SU-DHL-6 (cell line): Measurements from ENCODE around the gene PPFIBP2.

Experiments used
- H2AFZ ChIP-seq: fragments of 200-600 bp; sonication (generic); 2 replicates; pipeline ENCODE4 v1.6.1; 2014; ENCODE audit warnings: low read depth, mild to moderate bottlenecking, moderate library complexity, mixed read lengths, antibody characterized with exemption, low read length; ENCODE audit not compliant: severe bottlenecking
- H3F3A ChIP-seq: fragments of 200-600 bp; shearing (Covaris generic); 2 replicates; pipeline ENCODE4 v1.6.0; 2016; ENCODE audit warnings: antibody characterized with exemption, mild to moderate bottlenecking; ENCODE audit not compliant: insufficient read depth
- H3K27ac ChIP-seq: fragments of 200-600 bp; sonication (generic); 2 replicates; pipeline ENCODE4 v1.5.1; 2016; ENCODE audit warnings: low read depth, mild to moderate bottlenecking, low read length, moderate library complexity, mixed read lengths
- H3K27me3 ChIP-seq: fragments of 200-600 bp; sonication (generic), shearing (Covaris generic); 2 replicates; pipeline ENCODE4 v1.6.0; 2014; ENCODE audit warnings: mild to moderate bottlenecking, low read length
- H3K36me3 ChIP-seq: fragments of 200-600 bp; sonication (generic); 2 replicates; pipeline ENCODE4 v1.6.1; 2014; ENCODE audit warnings: mild to moderate bottlenecking, low read length, mixed read lengths
- H3K4me2 ChIP-seq: fragments of 300-600, 200-600 bp; shearing (Covaris generic), sonication (generic); 2 replicates; pipeline ENCODE4 v1.6.0; 2014; ENCODE audit warnings: low read length, low read depth, mild to moderate bottlenecking; ENCODE audit not compliant: poor library complexity, severe bottlenecking
- H3K4me3 ChIP-seq: fragments of 200-600 bp; sonication (generic); 2 replicates; pipeline ENCODE4 v1.5.1; 2014; ENCODE audit warnings: antibody characterized with exemption, low read length, mild to moderate bottlenecking, mixed read lengths; ENCODE audit not compliant: insufficient read depth, poor library complexity, severe bottlenecking
- H3K79me2 ChIP-seq: fragments of 200-600 bp; sonication (generic); 2 replicates; pipeline ENCODE4 v1.6.1; 2014; ENCODE audit warnings: mild to moderate bottlenecking, low read length, moderate library complexity; ENCODE audit not compliant: insufficient read depth
- H3K9ac ChIP-seq: fragments of 200-600 bp; sonication (generic); 2 replicates; pipeline ENCODE4 v1.7.0; 2014; ENCODE audit warnings: mild to moderate bottlenecking, low read length
- H3K9me2 ChIP-seq: fragments of 200-600 bp; sonication (generic); replicated peaks from 2 replicates; pipeline ENCODE4 v1.6.1; 2014; ENCODE audit warnings: low read length; ENCODE audit not compliant: insufficient read depth
- H3K9me3 ChIP-seq: fragments of 200-600 bp; sonication (generic); 2 replicates; pipeline ENCODE4 v1.6.1; 2014; ENCODE audit warnings: low read length, mixed read lengths; ENCODE audit not compliant: insufficient read depth
- H4K20me1 ChIP-seq: fragments of 200-600 bp; sonication (generic); 2 replicates; pipeline ENCODE4 v1.6.1; 2014; ENCODE audit warnings: low read depth, mild to moderate bottlenecking, antibody characterized with exemption, low read length, moderate library complexity, mixed read lengths
- CTCF ChIP-seq: fragments of 200-600 bp; sonication (generic); IDR thresholded peaks from one replicate; pipeline ENCODE4 v1.5.1; 2017; ENCODE audit warnings: antibody characterized with exemption, mild to moderate bottlenecking, low read length, moderate library complexity; ENCODE audit not compliant: insufficient read depth, poor library complexity, severe bottlenecking
- EZH2phosphoT487 ChIP-seq: fragments of 200-600 bp; sonication (generic), shearing (Covaris generic); conservative IDR thresholded peaks from 2 replicates; pipeline ENCODE4 v1.6.1; 2018; ENCODE audit warnings: mild to moderate bottlenecking, antibody characterized with exemption, low read length, moderate library complexity, mixed read lengths

Gene PPFIBP2

DNA sequence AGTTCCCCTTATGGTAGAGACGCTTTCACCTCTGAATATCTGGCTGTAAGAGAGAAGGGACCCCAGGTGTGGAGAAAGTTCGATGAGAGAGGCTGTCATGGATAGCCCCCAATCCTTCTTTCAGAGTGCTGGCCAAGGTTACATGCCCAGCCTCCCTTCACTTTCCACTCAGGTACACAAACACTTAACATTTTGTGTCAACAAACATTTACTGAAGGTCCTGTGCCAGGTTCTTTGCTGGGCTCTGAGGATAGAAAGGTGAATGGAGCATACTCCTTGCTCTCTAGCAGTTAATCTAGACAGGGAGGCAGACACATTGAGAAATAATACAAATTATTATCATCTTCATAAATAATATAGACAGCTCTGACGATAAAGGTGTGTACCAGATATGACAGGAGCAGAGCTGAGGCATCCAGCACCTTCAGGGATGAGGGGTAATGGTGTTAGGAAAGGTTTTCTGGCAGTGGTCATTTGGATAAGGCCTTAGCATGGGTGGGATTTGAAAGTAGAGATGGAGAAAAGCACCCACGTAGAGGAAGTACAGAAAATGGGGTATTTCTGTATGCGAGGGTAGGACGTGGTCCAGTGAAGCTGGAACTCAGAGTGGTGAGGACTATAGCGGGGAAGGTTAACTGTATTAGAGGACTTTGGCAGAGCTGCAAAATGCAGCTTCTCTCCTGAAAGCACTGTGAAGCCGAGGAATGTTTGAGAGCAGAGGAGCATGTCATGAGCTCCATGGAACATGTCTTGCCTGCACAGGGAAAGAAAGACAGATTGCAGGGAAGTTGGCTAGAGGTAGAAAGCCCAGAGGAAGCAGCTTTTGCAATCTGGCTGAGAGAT is 19.6 kb downstream of the PPFIBP2 start:
- no peak overlapping the region for H3K4me3 ChIP-seq
- H3K27ac ChIP-seq, result no peak overlapping the region
- H3F3A ChIP-seq, result no peaks in the 10 kb centered on the region
- no peaks in the 10 kb centered on the region for H3K9me2 ChIP-seq
- no peak overlapping the region for H3K9ac ChIP-seq
- no peaks in the 10 kb centered on the region for H4K20me1 ChIP-seq
- H3K79me2 ChIP-seq, result no peaks in the 10 kb centered on the region
- no peaks in the 10 kb centered on the region for H3K9me3 ChIP-seq
- no peaks in the 10 kb centered on the region for H3K36me3 ChIP-seq
- H3K4me2 ChIP-seq, result no peak overlapping the region
- TF ChIP-seq EZH2phosphoT487 (no peak), CTCF (no peak)
- H3K27me3 ChIP-seq, result no peaks in the 10 kb centered on the region
- no peak overlapping the region for H2AFZ ChIP-seq

GRCh38 chr11:7534042-7534378 is 20.2 kb downstream of the PPFIBP2 start:
- H3K9me3 ChIP-seq, result no peaks in the 10 kb centered on the region
- H3K4me3 ChIP-seq, result no peak overlapping the region
- H3F3A ChIP-seq, result no peaks in the 10 kb centered on the region
- no peaks in the 10 kb centered on the region for H3K27me3 ChIP-seq
- TF ChIP-seq CTCF (no peak), EZH2phosphoT487 (no peak)
- no peak overlapping the region for H3K27ac ChIP-seq
- no peaks in the 10 kb centered on the region for H4K20me1 ChIP-seq
- no peak overlapping the region for H3K9ac ChIP-seq
- no peak overlapping the region for H3K4me2 ChIP-seq
- no peaks in the 10 kb centered on the region for H3K36me3 ChIP-seq
- no peak overlapping the region for H2AFZ ChIP-seq
- H3K9me2 ChIP-seq, result no peaks in the 10 kb centered on the region
- H3K79me2 ChIP-seq, result no peaks in the 10 kb centered on the region

GRCh38 chr11:7536100-7536499 is 22.3 kb downstream of the PPFIBP2 start:
- Histone ChIP-seq H3K4me3 (no peak overlapping the region), H3K27ac (no peak overlapping the region), H2AFZ (no peak overlapping the region), H3K4me2 (no peak overlapping the region), H3K36me3 (no peaks in the 10 kb centered on the region), H3K27me3 (no peaks in the 10 kb centered on the region), H4K20me1 (no peaks in the 10 kb centered on the region), H3K9me3 (no peaks in the 10 kb centered on the region), H3K9me2 (no peaks in the 10 kb centered on the region), H3F3A (no peaks in the 10 kb centered on the region), H3K79me2 (no peaks in the 10 kb centered on the region), H3K9ac (no peak overlapping the region)
- no peak for TF ChIP-seq EZH2phosphoT487
- TF ChIP-seq CTCF, result peak; percentile 32
